ENCODE measurements around the gene NSUN7.

NSUN7 gene

GRCh38 chr4:40856277-40856839 lies 106.6 kb downstream of the NSUN7 start:
- peak overlapping the region; percentile 55 for H3K4me3 ChIP-seq (ENCODE audit: low read depth, low read length)
- TF ChIP-seq ZNF146 (tag by site-specific recombination; IDR thresholded peaks at IDR 0.05) (no peak), ZNF18 (tag by site-specific recombination; IDR thresholded peaks at IDR 0.05) (no peak), TCF7L2 (IDR thresholded peaks at IDR 0.05; ENCODE audit: borderline replicate concordance, low read depth, low read length) (no peak), ZNF175 (tag by site-specific recombination; IDR thresholded peaks at IDR 0.05) (no peak), ZNF843 (tag by site-specific recombination; IDR thresholded peaks at IDR 0.05) (no peak), GLIS1 (tag by site-specific recombination; IDR thresholded peaks at IDR 0.05) (no peak), ZNF335 (tag by site-specific recombination; conservative IDR thresholded peaks at IDR 0.05) (no peak), ZNF548 (tag by site-specific recombination; IDR thresholded peaks at IDR 0.05) (no peak), ZNF221 (tag by site-specific recombination; IDR thresholded peaks at IDR 0.05; ENCODE audit: borderline replicate concordance) (no peak), KLF17 (tag by site-specific recombination; IDR thresholded peaks at IDR 0.05) (no peak)
- TF ChIP-seq, protein P1, sequence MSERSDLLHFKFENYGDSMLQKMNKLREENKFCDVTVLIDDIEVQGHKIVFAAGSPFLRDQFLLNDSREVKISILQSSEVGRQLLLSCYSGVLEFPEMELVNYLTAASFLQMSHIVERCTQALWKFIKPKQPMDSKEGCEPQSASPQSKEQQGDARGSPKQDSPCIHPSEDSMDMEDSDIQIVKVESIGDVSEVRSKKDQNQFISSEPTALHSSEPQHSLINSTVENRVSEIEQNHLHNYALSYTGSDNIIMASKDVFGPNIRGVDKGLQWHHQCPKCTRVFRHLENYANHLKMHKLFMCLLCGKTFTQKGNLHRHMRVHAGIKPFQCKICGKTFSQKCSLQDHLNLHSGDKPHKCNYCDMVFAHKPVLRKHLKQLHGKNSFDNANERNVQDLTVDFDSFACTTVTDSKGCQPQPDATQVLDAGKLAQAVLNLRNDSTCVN (tag by site-specific recombination; optimal IDR thresholded peaks at IDR 0.05) = no peak
- TF ChIP-seq, protein P2, sequence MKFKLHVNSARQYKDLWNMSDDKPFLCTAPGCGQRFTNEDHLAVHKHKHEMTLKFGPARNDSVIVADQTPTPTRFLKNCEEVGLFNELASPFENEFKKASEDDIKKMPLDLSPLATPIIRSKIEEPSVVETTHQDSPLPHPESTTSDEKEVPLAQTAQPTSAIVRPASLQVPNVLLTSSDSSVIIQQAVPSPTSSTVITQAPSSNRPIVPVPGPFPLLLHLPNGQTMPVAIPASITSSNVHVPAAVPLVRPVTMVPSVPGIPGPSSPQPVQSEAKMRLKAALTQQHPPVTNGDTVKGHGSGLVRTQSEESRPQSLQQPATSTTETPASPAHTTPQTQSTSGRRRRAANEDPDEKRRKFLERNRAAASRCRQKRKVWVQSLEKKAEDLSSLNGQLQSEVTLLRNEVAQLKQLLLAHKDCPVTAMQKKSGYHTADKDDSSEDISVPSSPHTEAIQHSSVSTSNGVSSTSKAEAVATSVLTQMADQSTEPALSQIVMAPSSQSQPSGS (tag by site-specific recombination; IDR thresholded peaks at IDR 0.05; ENCODE audit: low read depth) = no peak
- H3K36me3 ChIP-seq (ENCODE audit: control insufficient read depth in 2 of 2, insufficient read depth in 1 of 2, low read length in 2 of 2) = no peaks in the 10 kb centered on the region
- H3K9me3 ChIP-seq (ENCODE audit: control insufficient read depth, insufficient read depth, low read depth, low read length) = no peaks in the 10 kb centered on the region
- ChIA-PET CTCF (interaction anchor here (0.9 kb wide), 1 partner anchor 42 kb away, joined by 4 read pairs; no protein-coding TSS in a partner anchor), POLR2A (interaction anchor here (0.6 kb wide), 1 partner anchor 1051 kb away, joined by 5 read pairs; no protein-coding TSS in a partner anchor)
- H3K27ac ChIP-seq (ENCODE audit: extremely low read depth, low read depth, low read length) = no peak overlapping the region; the same call in 1 of the 2 replicates
- no peaks in the 10 kb centered on the region for H3K4me1 ChIP-seq (ENCODE audit: control insufficient read depth, insufficient read depth, low read length)

GRCh38 chr4:40856840-40857362 lies 107.1 kb downstream of the NSUN7 start:
- H3K9me3 ChIP-seq (ENCODE audit: control insufficient read depth, insufficient read depth, low read depth, low read length) = no peaks in the 10 kb centered on the region
- ChIA-PET CTCF (interaction anchor here (0.9 kb wide), 1 partner anchor 42 kb away, joined by 4 read pairs; no protein-coding TSS in a partner anchor), POLR2A (no interaction called here)
- H3K4me1 ChIP-seq (ENCODE audit: control insufficient read depth, insufficient read depth, low read length) = no peaks in the 10 kb centered on the region
- no peak overlapping the region; the same call in 1 of the 2 replicates for H3K27ac ChIP-seq (ENCODE audit: extremely low read depth, low read depth, low read length)
- peak overlapping the region; percentile 55 for H3K4me3 ChIP-seq (ENCODE audit: low read depth, low read length)
- no peaks in the 10 kb centered on the region for H3K36me3 ChIP-seq (ENCODE audit: control insufficient read depth in 2 of 2, insufficient read depth in 1 of 2, low read length in 2 of 2)
- TF ChIP-seq ZBTB7A (tag by site-specific recombination; IDR thresholded peaks at IDR 0.05; ENCODE audit: low read depth) (no peak), ZSCAN16 (tag by site-specific recombination; IDR thresholded peaks at IDR 0.05) (peak; percentile 64; the same call in 1 of the 2 replicates), ZNF354C (tag by site-specific recombination; IDR thresholded peaks at IDR 0.05; ENCODE audit: borderline replicate concordance, low read depth) (no peak), ZNF621 (tag by site-specific recombination; IDR thresholded peaks at IDR 0.05) (no peak), ZNF175 (tag by site-specific recombination; IDR thresholded peaks at IDR 0.05) (no peak), IKZF3 (tag by site-specific recombination; IDR thresholded peaks at IDR 0.05) (0 out of 2 replicates have a peak, but pooled peaks have one; percentile 22), ZNF335 (tag by site-specific recombination; conservative IDR thresholded peaks at IDR 0.05) (peak; percentile 81), SP3 (tag by site-specific recombination; IDR thresholded peaks at IDR 0.05) (no peak), PBX3 (CRISPR knock-in tag; IDR thresholded peaks at IDR 0.05) (peak; percentile 81), KLF7 (tag by site-specific recombination; IDR thresholded peaks at IDR 0.05; ENCODE audit: borderline replicate concordance) (no peak), ZNF423 (tag by site-specific recombination; IDR thresholded peaks at IDR 0.05) (no peak), ZNF561 (tag by site-specific recombination; IDR thresholded peaks at IDR 0.05; ENCODE audit: borderline replicate concordance) (peak; percentile 69), ZEB2 (tag by site-specific recombination; IDR thresholded peaks at IDR 0.05) (0 out of 2 replicates have a peak, but pooled peaks have one; percentile 48)
- TF ChIP-seq, protein P3, sequence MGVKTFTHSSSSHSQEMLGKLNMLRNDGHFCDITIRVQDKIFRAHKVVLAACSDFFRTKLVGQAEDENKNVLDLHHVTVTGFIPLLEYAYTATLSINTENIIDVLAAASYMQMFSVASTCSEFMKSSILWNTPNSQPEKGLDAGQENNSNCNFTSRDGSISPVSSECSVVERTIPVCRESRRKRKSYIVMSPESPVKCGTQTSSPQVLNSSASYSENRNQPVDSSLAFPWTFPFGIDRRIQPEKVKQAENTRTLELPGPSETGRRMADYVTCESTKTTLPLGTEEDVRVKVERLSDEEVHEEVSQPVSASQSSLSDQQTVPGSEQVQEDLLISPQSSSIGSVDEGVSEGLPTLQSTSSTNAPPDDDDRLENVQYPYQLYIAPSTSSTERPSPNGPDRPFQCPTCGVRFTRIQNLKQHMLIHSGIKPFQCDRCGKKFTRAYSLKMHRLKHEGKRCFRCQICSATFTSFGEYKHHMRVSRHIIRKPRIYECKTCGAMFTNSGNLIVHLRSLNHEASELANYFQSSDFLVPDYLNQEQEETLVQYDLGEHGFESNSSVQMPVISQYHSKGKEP (tag by site-specific recombination; IDR thresholded peaks at IDR 0.05) = no peak
